AG08395 (cell line): ENCODE data around the gene RNASE2.
A peak's percentile ranks its signal among the peaks of the same experiment; 100 is the strongest.
"Not testable (repeated sequence)": the region's sequence is repeated elsewhere in the genome, so short reads cannot be mapped to it uniquely, and the experiment has no call there.

ENCODE experiments used
- DNase-seq: peaks from one replicate; pipeline ENCODE4 v3.0.0; 2012; ENCODE audit warnings: mixed read lengths, low spot score

The RNASE2 gene

GRCh38 chr14:20982646-20983369 is 27.5 kb downstream of the RNASE2 start:
- no peak for DNase-seq

- not testable (repeated sequence) for DNase-seq
Measured at GRCh38 chr14:20985650-20986049, 30.4 kb downstream of the RNASE2 start.

- peak; percentile 92 for DNase-seq
Measured at GRCh38 chr14:20986811-20987210, 31.5 kb downstream of the RNASE2 start.

DNA sequence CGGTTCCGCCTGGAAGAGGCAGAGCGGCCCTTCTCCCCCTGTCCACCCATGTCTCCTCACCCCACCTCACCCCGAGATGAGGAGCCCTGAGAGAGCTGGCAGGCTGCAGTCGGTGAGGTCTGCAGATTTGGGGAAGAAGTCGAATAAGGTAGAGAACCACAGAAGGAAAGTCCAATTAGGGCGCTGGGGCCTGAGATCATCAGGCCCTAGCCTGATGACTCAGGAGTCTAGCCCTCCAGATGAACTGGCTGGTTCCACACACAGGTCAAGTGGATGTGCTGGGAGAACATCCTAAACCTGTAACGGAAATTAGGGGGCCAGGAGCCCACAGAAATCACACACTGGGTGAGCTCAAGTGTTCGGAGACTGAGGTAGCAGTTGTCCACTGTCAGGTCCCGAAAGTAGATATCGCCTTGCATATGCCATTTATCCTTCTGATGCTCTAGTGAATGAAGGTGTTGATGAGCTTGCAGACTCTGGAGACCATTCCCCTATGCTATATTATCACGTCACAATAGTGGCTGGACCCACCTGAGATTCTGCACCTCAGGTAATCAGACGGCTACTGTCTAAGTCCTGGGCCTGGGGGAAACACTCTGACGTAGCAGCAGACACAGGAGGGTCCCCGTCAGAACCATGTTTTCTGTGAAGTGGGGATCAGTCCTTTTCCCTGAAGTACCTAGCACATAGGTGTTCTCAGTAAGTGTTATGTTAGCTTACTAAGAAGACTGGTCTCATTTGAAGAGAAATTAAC is 33.6 kb downstream of the RNASE2 start:
- DNase-seq, result no peak

- DNase-seq, result no peak
Measured at GRCh38 chr14:20989471-20989786, 34.1 kb downstream of the RNASE2 start.

DNA sequence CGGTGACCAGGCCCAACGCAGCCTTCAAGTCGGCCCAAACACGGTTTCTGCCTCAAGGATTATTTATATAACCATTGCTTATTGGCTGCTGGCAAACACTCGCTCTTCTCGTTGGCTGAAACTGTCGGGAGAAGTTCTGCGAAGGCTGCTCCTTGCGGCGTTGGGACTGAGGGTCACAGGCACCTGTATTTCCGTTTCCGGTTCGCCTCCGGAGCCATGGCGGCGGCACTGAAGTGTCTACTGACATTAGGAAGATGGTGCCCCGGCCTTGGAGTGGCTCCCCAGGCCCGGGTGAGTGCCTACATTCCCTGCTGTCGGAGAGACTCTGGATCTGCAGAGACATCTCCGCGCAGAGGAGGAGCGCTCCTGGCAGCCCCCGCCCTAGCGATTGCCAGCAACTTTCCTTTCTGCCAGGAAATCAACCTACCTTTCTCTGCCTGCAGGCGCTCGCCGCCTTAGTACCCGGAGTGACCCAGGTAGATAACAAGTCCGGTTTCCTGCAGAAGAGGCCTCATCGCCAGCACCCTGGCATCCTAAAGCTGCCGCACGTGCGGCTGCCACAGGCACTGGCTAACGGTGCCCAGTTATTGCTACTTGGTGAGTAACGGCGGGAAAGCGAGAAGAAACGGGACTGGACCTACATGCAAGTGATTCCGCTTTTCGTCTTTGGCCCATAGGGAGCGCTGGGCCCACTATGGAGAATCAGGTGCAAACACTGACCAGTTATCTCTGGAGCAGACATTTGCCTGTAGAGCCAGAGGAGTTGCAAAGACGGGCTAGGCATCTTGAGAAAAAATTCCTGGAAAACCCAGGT is 34.7 kb downstream of the RNASE2 start, which contains the start of gene METTL17:
TSS of gene METTL17 (plus strand) at position 194 of the 814 bp plus-strand sequence. CDS start at position 217, 23 bp downstream.
- peak; percentile 95 for DNase-seq

- DNase-seq, result no peak
Measured at GRCh38 chr14:20996521-20996920, 41.2 kb downstream of the RNASE2 start.

GRCh38 chr14:20997115-20997514 is 41.8 kb downstream of the RNASE2 start:
- no peak for DNase-seq

DNA sequence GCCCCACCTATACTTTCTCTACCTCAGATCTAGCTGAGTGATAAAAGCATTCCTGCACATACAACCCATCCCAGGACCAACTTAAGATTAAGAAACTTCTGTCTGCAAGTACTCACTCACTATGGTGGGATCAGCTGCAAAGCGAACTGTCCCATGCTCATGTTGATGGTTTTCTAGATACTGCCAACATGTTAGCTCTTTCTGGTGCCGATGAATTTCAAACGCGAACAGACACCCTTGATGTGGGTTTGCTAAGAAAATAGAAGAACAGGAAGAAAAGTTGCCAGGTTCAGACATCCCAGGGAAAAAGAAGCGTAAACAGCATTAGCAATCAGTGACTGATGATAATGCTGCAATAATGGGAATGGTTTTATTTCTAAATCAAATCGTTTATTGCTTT is 42.3 kb downstream of the RNASE2 start:
- DNase-seq, result no peak

- no peak for DNase-seq
Measured at GRCh38 chr14:20998139-20998538, 42.9 kb downstream of the RNASE2 start.

DNA sequence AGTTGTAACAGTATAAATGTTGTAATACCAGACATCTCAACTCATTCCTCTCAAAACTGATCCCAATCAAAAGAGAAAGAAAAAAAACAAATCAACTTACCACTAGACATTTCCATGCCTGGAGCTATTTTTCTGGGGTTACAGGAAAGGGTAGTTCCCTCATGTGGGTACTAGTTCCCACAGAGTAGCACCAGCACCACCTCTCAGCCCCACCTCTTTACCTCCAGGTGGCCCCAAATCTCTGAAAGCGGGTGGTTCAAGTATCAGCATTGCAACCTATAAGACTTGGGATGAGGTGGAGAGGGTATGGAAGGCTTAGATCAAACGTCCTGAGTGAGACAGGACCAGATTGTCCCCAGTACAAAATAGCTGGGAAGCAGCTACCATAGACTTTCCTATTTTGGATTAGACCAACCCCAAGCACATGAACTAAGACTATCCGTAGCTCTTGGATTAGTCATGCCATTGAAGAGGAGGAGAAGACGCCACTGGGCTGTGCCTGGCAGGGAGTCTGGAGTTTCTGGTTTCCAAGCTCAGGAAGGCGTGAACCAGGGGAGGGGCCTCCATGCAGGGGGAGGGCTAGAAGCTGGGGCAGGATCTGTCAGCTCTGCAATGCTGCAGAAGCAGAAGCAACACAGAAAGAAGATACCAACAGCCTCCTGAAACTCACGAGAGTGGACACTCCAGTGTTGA is 43.5 kb downstream of the RNASE2 start, which contains the start of gene SLC39A2:
TSS of gene SLC39A2 (plus strand) at position 620 of the 693 bp plus-strand sequence. CDS start 154 bp downstream, outside the sequence.
- DNase-seq, result peak; percentile 86

DNA sequence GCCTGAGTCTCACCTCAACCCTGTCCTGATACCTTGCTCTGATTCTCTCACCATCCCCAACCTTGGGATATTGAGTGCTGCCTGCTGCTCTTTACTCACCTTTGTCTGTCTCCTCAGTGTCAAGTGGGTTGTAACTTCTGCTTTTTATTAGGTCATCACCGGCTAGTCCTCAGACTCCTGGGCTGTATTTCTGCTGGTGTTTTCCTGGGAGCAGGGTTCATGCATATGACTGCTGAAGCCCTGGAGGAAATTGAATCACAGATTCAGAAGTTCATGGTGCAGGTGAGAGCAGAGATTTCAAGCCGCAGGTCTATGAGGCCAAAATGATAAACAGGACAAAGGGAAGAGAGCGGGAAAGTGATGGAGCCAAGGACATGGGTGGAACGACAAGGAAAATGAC is 44.3 kb downstream of the RNASE2 start:
- DNase-seq, result no peak

GRCh38 chr14:21001218-21001617 is 45.9 kb downstream of the RNASE2 start:
- no peak for DNase-seq

- no peak for DNase-seq
Measured at GRCh38 chr14:21003788-21004346, 48.6 kb downstream of the RNASE2 start.
